COLO668 (cell line): Measurements from ENCODE around the gene SQSTM1.
A peak's percentile ranks its signal among the peaks of the same experiment; 100 is the strongest.
"Not testable (repeated sequence)": the region's sequence is repeated elsewhere in the genome, so short reads cannot be mapped to it uniquely, and the experiment has no call there.

ENCODE experiments used
- DNase-seq: peaks from one replicate; lab custom pipeline; 2025; ENCODE audit not compliant: unreplicated experiment; lab: John Stamatoyannopoulos, UW

Gene SQSTM1

GRCh38 chr5:179820483-179821297 lies at the start of gene SQSTM1:
Gene SQSTM1, plus strand, starts transcription at chr5:179820905. Its CDS starts 32 bp downstream, at chr5:179820937.
- peak; percentile 84 for DNase-seq

- DNase-seq, result no peak
These were observed 49.3 kb upstream of the SQSTM1 start for GRCh38 chr5:179771311-179771895.

- DNase-seq, result no peak
These were observed 48.4 kb upstream of the SQSTM1 start for GRCh38 chr5:179772351-179772750.

GRCh38 chr5:179773686-179774040 lies 47.0 kb upstream of the SQSTM1 start:
- no peak for DNase-seq

- DNase-seq, result no peak
These were observed 46.3 kb upstream of the SQSTM1 start for GRCh38 chr5:179774442-179774841.

- no peak for DNase-seq
These were observed 44.2 kb upstream of the SQSTM1 start for GRCh38 chr5:179776411-179776938.

GRCh38 chr5:179777456-179777855 lies 43.2 kb upstream of the SQSTM1 start:
- no peak for DNase-seq

GRCh38 chr5:179777909-179778308 lies 42.8 kb upstream of the SQSTM1 start:
- no peak for DNase-seq

- DNase-seq, result no peak
These were observed 42.1 kb upstream of the SQSTM1 start for GRCh38 chr5:179778591-179778990.

- DNase-seq, result no peak
These were observed 40.9 kb upstream of the SQSTM1 start for GRCh38 chr5:179779826-179780225.

GRCh38 chr5:179780362-179780761 lies 40.3 kb upstream of the SQSTM1 start:
- DNase-seq, result no peak

- DNase-seq, result no peak
These were observed 38.9 kb upstream of the SQSTM1 start for GRCh38 chr5:179781846-179782245.

GRCh38 chr5:179783128-179783527 lies 37.6 kb upstream of the SQSTM1 start:
- no peak for DNase-seq

- DNase-seq, result no peak
These were observed 33.8 kb upstream of the SQSTM1 start for GRCh38 chr5:179786861-179787260.

GRCh38 chr5:179788193-179788854 lies 32.4 kb upstream of the SQSTM1 start:
- no peak for DNase-seq

- DNase-seq, result not testable (repeated sequence)
These were observed 31.4 kb upstream of the SQSTM1 start for GRCh38 chr5:179789278-179789677.

GRCh38 chr5:179791881-179792611 lies 28.7 kb upstream of the SQSTM1 start:
- DNase-seq, result no peak

- DNase-seq, result no peak
These were observed 27.9 kb upstream of the SQSTM1 start for GRCh38 chr5:179792612-179793467.

GRCh38 chr5:179793468-179794139 lies 27.1 kb upstream of the SQSTM1 start, which contains the start of gene LTC4S:
Gene LTC4S, plus strand, starts transcription at chr5:179793986. Its CDS starts 95 bp downstream, at chr5:179794081.
- DNase-seq, result no peak

- no peak for DNase-seq
These were observed 26.5 kb upstream of the SQSTM1 start for GRCh38 chr5:179794171-179794570.
